ENCODE results near the gene ARHGAP11A.
"Not testable (repeated sequence)": the region's sequence is repeated elsewhere in the genome, so short reads cannot be mapped to it uniquely, and the experiment has no call there.

- not testable (repeated sequence) for TF ChIP-seq CTCF (IDR thresholded peaks at IDR 0.05; ENCODE audit: insufficient read depth, low read length, poor library complexity, severe bottlenecking); EZH2phosphoT487 (conservative IDR thresholded peaks at IDR 0.05; ENCODE audit: low read length)
Measured at GRCh38 chr15:32593151-32593550, 22.2 kb upstream of the ARHGAP11A start, which contains the start of gene GOLGA8N.
